Posterior vena cava (tissue), 2 donors: ENCODE measurements around the gene YIPF6. TPM values are rescaled to one million over a fixed set of nuclear protein-coding genes. Genes with fewer than 3 reads are reported as not detected.

ENCODE experiments used
- DNase-seq: peaks from one replicate; pipeline ENCODE4 v3.0.0-alpha.2; 2020; ENCODE audit warnings: low spot score
- intact Hi-C, 2 donors: fragments of 100-400 bp; cut with DNase I; formaldehyde crosslinking; loops; one replicate each; pipeline versions ENCODE4 v1.14.1 to v1.14.2; 2022 to 2023
- total RNA-seq, 2 donors: library from RNA; stranded (reverse); fragmentation: NEBNext Ultra II Directional; extraction: Animal tissue kit (Norgen Biotek cat#: 25700); gene quantifications; one replicate each; pipeline ENCODE4 v1.2.1, GENCODE V29; 2021
- donor health status: DM: yes; HTN: yes; CAD: no.
- donor health status: DM: yes; HTN: yes; CAD: no.

The YIPF6 gene
- total RNA-seq, 2 donors from 2014 or later: 35.2 to 41.2 TPM

- intact Hi-C loops: no loop called here
- no peak for DNase-seq
These were observed 75.4 kb downstream of the YIPF6 start for GRCh38 chrX:68574240-68574639.

- intact Hi-C loops: no loop called here
These were observed 81.0 kb downstream of the YIPF6 start for GRCh38 chrX:68579810-68580209.

GRCh38 chrX:68584221-68584620, 85.4 kb downstream of the YIPF6 start:
- no peak for DNase-seq
- intact Hi-C loops: no loop called here

More at GRCh38 chrX:68579810-68580209, 81.0 kb downstream of the YIPF6 start:
- no peak for DNase-seq

Other genes starting within 250 kb of the YIPF6 start
- gene OPHN1, start 65.6 kb upstream of the YIPF6 start, total RNA-seq: 1 to 10 TPM; 5.9 to 7.5 TPM
- gene STARD8, start 148.6 kb downstream of the YIPF6 start, total RNA-seq: 10 to 100 TPM in 1 of 2 donors, 1 to 10 TPM in 1; 9.1 to 14.1 TPM